ENCODE results near the gene KCNK18.
A peak's percentile ranks its signal among the peaks of the same experiment; 100 is the strongest.

The KCNK18 gene
- 0 reads per million in 3 experiments for total RNA-seq

GRCh38 chr10:117197189-117197588 lies at the start of gene KCNK18:
Gene KCNK18 (plus strand): TSS chr10:117197489. CDS start chr10:117197489, 0 bp downstream.
- DNase-seq = no peak

- DNase-seq = no peak
Measured at GRCh38 chr10:117148284-117148683, 49.0 kb upstream of the KCNK18 start.

GRCh38 chr10:117152668-117153067 lies 44.6 kb upstream of the KCNK18 start:
- no peak for DNase-seq

- DNase-seq = no peak
Measured at GRCh38 chr10:117158297-117158696, 39.0 kb upstream of the KCNK18 start.

GRCh38 chr10:117159390-117159789 lies 37.9 kb upstream of the KCNK18 start:
- DNase-seq = no peak

- no peak for DNase-seq
Measured at GRCh38 chr10:117160567-117160966, 36.7 kb upstream of the KCNK18 start.

GRCh38 chr10:117161386-117162033 lies 35.8 kb upstream of the KCNK18 start:
- DNase-seq = no peak

- DNase-seq = no peak
Measured at GRCh38 chr10:117162093-117163060, 34.9 kb upstream of the KCNK18 start.

GRCh38 chr10:117163061-117163953 lies 34.0 kb upstream of the KCNK18 start:
- DNase-seq = no peak

- DNase-seq = no peak
Measured at GRCh38 chr10:117163954-117164548, 33.2 kb upstream of the KCNK18 start.

- DNase-seq = no peak
Measured at GRCh38 chr10:117164592-117165537, 32.4 kb upstream of the KCNK18 start.

- no peak for DNase-seq
Measured at GRCh38 chr10:117165538-117166417, 31.5 kb upstream of the KCNK18 start.

- DNase-seq = no peak
Measured at GRCh38 chr10:117166418-117167345, 30.6 kb upstream of the KCNK18 start.

- no peak for DNase-seq
Measured at GRCh38 chr10:117167346-117167788, 29.9 kb upstream of the KCNK18 start.

- peak; percentile 59 for DNase-seq
Measured at GRCh38 chr10:117167789-117168674, 29.3 kb upstream of the KCNK18 start.

GRCh38 chr10:117168729-117169128 lies 28.6 kb upstream of the KCNK18 start:
- no peak for DNase-seq

- no peak for DNase-seq
Measured at GRCh38 chr10:117169480-117169879, 27.8 kb upstream of the KCNK18 start.

- no peak for DNase-seq
Measured at GRCh38 chr10:117170244-117170643, 27.0 kb upstream of the KCNK18 start.

Measured in central memory CD4-positive, alpha-beta T cell (primary cell).